ENCODE results near the gene FAAP20.

Gene FAAP20

DNA sequence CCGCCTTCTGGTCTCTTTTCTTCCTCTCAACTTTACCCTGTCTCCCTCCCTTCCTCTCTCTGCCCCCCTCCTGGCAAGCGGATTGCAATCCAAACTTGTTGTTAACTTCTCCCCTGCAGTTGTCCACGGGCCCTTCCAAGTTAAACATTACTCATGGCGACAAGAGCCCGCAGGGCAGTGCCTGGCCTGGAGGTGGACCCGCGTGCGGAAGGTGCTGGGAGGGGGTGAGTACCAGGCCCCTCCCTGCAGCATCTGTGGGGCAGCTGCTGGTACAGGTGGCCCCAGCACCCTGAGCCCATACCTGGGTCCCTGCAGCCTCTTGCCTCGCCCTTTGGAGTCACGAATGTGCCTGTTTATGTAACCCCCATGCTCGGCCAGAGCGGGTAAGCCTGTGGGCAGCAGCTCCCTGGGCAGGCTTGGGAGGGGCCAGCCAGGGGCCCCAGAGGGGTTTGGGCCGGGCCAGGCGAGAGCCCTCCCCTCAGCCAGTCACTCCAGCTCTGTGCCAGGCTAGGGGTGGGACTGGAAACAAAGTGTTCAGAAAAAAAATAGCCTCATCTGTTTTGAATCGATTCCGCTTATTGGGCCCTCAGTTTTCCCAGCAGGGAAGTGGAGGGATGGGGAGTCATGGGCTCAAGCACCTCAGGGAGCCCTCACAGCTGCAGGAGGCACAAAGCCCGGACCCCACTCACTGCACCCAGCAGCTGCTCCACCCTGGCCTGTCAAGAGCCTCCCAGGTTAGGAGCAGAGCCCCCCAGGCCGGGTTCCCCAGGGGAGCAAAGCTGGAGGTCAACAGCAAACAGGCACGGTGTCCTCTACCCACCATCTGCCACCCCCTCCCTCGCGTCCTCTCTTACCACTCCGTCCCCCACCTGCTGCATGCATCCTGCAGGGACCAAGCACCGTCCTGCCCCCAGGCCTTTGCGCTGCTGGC, 14.0 kb upstream of the FAAP20 start:
- DNase-seq (no peak), ATAC-seq (no peak)
- Mint-ChIP-seq H3K27ac (no peak overlapping the region), H3K4me1 (peaks cover 7% of the 10 kb centered on the region), H3K9me3 (no peaks in the 10 kb centered on the region), H3K27me3 (no peaks in the 10 kb centered on the region), H3K36me3 (ENCODE audit: low read depth) (no peaks in the 10 kb centered on the region), H3K4me3 (no peak overlapping the region)

GRCh38 chr1:2206813-2207487, 12.4 kb upstream of the FAAP20 start:
- DNase-seq (no peak), ATAC-seq (no peak)
- Mint-ChIP-seq H3K27me3 (no peaks in the 10 kb centered on the region), H3K4me1 (peaks cover 2% of the 10 kb centered on the region), H3K4me3 (no peak overlapping the region), H3K9me3 (no peaks in the 10 kb centered on the region), H3K36me3 (ENCODE audit: low read depth) (no peaks in the 10 kb centered on the region), H3K27ac (no peak overlapping the region)

GRCh38 chr1:2205191-2205952, 10.8 kb upstream of the FAAP20 start:
- ATAC-seq, result peak; percentile 73
- Mint-ChIP-seq H3K4me1 (peaks cover 2% of the 10 kb centered on the region), H3K4me3 (no peak overlapping the region), H3K27me3 (no peaks in the 10 kb centered on the region), H3K27ac (no peak overlapping the region), H3K36me3 (ENCODE audit: low read depth) (no peaks in the 10 kb centered on the region), H3K9me3 (no peaks in the 10 kb centered on the region)
- peak; percentile 90 for DNase-seq

GRCh38 chr1:2204415-2205190, 10.0 kb upstream of the FAAP20 start:
- no peak for DNase-seq
- H3K27ac Mint-ChIP-seq, result no peak overlapping the region
- H3K9me3 Mint-ChIP-seq, result no peaks in the 10 kb centered on the region
- ATAC-seq, result peak; percentile 18
- H3K27me3 Mint-ChIP-seq, result no peaks in the 10 kb centered on the region
- peaks cover 9% of the 10 kb centered on the region for H3K4me1 Mint-ChIP-seq
- H3K36me3 Mint-ChIP-seq (ENCODE audit: low read depth), result no peaks in the 10 kb centered on the region
- H3K4me3 Mint-ChIP-seq, result no peak overlapping the region

- Mint-ChIP-seq H3K27ac (no peak overlapping the region), H3K9me3 (no peaks in the 10 kb centered on the region), H3K36me3 (ENCODE audit: low read depth) (no peaks in the 10 kb centered on the region), H3K4me3 (no peak overlapping the region), H3K4me1 (peaks cover 16% of the 10 kb centered on the region), H3K27me3 (no peaks in the 10 kb centered on the region)
- DNase-seq (no peak), ATAC-seq (no peak)
Measured at GRCh38 chr1:2203671-2204414, 9.3 kb upstream of the FAAP20 start.

- no peaks in the 10 kb centered on the region for H3K36me3 Mint-ChIP-seq (ENCODE audit: low read depth)
- H3K27me3 Mint-ChIP-seq, result no peaks in the 10 kb centered on the region
- no peak overlapping the region for H3K4me3 Mint-ChIP-seq
- H3K27ac Mint-ChIP-seq, result no peak overlapping the region
- H3K4me1 Mint-ChIP-seq, result peaks cover 24% of the 10 kb centered on the region
- no peaks in the 10 kb centered on the region for H3K9me3 Mint-ChIP-seq
- DNase-seq (no peak), ATAC-seq (no peak)
Measured at GRCh38 chr1:2202843-2203601, 8.4 kb upstream of the FAAP20 start.

- DNase-seq (no peak), ATAC-seq (no peak)
- H3K36me3 Mint-ChIP-seq (ENCODE audit: low read depth), result no peaks in the 10 kb centered on the region
- H3K27ac Mint-ChIP-seq, result no peak overlapping the region
- peaks cover 26% of the 10 kb centered on the region for H3K4me1 Mint-ChIP-seq
- no peaks in the 10 kb centered on the region for H3K9me3 Mint-ChIP-seq
- no peak overlapping the region for H3K4me3 Mint-ChIP-seq
- H3K27me3 Mint-ChIP-seq, result no peaks in the 10 kb centered on the region
Measured at GRCh38 chr1:2202008-2202575, 7.5 kb upstream of the FAAP20 start.

DNA sequence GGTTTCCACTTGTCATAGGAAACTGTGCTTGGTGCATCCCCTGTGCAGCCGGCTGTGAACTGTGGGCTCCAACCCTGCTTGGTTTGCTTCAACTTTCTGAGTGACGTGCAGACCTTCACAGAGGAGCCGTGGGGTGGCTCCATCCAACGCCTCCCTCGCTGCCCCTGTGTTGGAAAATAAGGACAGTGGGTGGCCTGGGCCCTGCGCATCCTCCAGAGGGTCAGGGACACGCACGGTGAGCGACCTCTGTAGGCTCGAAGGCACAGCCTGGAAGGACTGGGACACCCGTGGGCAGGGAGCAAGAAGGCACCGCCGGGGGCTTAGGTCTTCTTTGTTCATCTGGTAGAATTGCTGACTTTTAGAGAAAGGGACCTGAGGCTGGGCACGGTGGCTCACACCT, 6.5 kb upstream of the FAAP20 start:
- Mint-ChIP-seq H3K27ac (no peak overlapping the region), H3K27me3 (no peaks in the 10 kb centered on the region), H3K9me3 (no peaks in the 10 kb centered on the region), H3K36me3 (ENCODE audit: low read depth) (no peaks in the 10 kb centered on the region), H3K4me1 (peaks cover 26% of the 10 kb centered on the region), H3K4me3 (no peak overlapping the region)
- DNase-seq, result no peak
- no peak for ATAC-seq

DNA sequence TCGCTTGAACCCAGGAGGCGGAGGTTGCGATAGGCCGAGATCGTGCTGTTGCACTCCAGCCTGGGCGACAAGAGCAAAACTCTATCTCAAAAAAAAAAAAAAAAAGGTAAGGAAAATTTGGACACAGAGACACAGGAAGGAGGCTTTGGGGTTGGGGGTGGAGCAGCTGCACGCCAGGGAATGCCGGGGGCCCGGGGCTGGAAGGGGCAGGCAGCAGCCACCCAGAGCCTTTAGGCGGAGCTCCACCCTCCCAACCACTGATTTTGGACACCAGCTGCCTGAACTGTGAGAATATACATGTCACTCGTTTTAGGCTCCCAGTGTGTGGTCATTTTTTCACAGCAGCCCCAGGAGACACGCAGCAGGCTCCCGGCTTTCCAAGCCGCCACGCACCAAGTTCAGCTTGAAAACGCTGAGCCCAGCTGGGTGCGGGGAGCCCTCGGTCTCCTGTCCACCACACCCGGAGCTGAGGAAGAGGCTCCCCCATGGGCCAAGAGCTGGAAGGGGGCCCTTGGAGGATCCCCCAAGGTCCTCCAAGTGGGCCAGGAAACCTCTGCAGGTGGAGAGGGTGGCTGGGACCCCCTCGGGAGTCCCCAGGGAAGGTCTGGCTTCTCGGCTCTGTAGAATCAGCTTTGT, 5.9 kb upstream of the FAAP20 start:
- ATAC-seq (no peak), DNase-seq (no peak)
- Mint-ChIP-seq H3K4me3 (peak overlapping the region; percentile 86), H3K36me3 (ENCODE audit: low read depth) (no peaks in the 10 kb centered on the region), H3K4me1 (peaks cover 23% of the 10 kb centered on the region), H3K27me3 (no peaks in the 10 kb centered on the region), H3K27ac (no peak overlapping the region), H3K9me3 (no peaks in the 10 kb centered on the region)

DNA sequence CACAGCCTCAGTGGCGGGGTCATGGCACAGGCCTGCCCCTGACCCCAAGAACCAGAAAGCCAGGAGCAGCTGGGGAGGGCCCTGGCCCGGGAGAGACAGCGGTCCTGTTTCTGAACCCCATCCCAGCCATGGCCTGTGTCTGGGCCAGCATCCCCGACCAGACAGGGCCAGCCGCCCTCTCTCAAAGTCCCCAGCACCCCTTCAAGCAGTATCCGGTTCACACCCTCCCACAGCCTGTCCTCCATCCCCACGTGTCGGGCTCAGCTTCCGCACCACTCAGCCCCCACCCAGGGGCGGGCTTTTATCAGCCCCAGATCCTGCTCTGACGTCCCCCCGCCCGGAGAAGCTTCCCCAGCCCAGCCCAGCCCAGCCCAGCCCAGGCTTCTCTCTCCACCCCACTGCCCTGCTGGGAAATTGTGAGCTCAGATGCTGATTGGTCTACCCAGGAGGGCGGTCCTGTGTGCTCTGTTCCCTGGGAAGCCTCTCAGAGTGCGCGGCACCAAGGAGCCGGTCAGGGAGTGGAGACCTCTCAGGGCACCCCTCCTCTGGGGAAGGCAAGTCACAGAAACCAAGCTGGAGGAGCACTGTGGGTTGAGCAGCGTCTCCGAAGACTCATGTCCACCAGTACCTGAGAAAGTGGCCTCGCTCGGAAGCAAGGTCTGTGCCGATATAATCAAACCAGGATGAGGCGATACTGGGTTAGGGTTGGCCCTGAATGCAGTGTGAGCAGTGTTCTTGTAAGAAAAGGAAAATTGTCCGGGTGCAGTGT, 4.7 kb upstream of the FAAP20 start:
- peak overlapping the region; percentile 88 for H3K27ac Mint-ChIP-seq
- H3K4me3 Mint-ChIP-seq, result peak overlapping the region; percentile 86
- H3K27me3 Mint-ChIP-seq, result no peaks in the 10 kb centered on the region
- peak; percentile 80 for ATAC-seq
- H3K36me3 Mint-ChIP-seq (ENCODE audit: low read depth), result no peaks in the 10 kb centered on the region
- peak; percentile 84 for DNase-seq
- no peaks in the 10 kb centered on the region for H3K9me3 Mint-ChIP-seq
- H3K4me1 Mint-ChIP-seq, result peaks cover 23% of the 10 kb centered on the region

DNA sequence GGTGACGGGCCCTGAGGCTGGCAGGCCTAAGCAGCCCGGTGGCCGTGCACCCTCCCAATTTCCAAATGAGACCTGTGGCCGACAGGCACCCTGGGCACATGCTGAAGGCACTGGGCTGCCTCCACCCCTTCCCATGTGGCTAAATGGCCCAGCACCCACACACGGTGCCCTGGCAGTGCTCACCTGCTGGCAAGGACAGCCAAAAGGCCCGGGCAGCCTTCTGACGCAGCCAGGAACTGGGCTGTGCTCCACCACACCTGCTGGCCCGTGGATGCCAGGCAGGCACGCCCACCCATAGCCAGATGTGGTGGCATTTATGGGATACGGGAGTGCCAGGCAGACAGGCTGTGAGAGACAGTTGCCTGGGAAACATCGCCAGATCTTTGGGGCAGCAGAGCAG, 4.0 kb upstream of the FAAP20 start:
- H3K4me1 Mint-ChIP-seq, result peaks cover 23% of the 10 kb centered on the region
- DNase-seq (no peak), ATAC-seq (no peak)
- peak overlapping the region; percentile 86 for H3K4me3 Mint-ChIP-seq
- no peaks in the 10 kb centered on the region for H3K36me3 Mint-ChIP-seq (ENCODE audit: low read depth)
- no peaks in the 10 kb centered on the region for H3K9me3 Mint-ChIP-seq
- H3K27me3 Mint-ChIP-seq, result no peaks in the 10 kb centered on the region
- H3K27ac Mint-ChIP-seq, result peak overlapping the region; percentile 88

GRCh38 chr1:2197707-2198165, 3.2 kb upstream of the FAAP20 start:
- DNase-seq, result no peak
- no peak for ATAC-seq
- H3K27me3 Mint-ChIP-seq, result no peaks in the 10 kb centered on the region
- no peaks in the 10 kb centered on the region for H3K36me3 Mint-ChIP-seq (ENCODE audit: low read depth)
- H3K4me1 Mint-ChIP-seq, result peaks cover 28% of the 10 kb centered on the region
- H3K9me3 Mint-ChIP-seq, result no peaks in the 10 kb centered on the region
- no peak overlapping the region for H3K4me3 Mint-ChIP-seq
- H3K27ac Mint-ChIP-seq, result peak overlapping the region; percentile 42
